Erythroblast (primary cell): ENCODE results near the gene PRDM11.

Source experiments
- GATA1 ChIP-seq: IDR thresholded peaks from 2 replicates; pipeline ENCODE4 v1.6.1; 2011; ENCODE audit warnings: low read depth, mild to moderate bottlenecking, control low read depth, low read length, moderate library complexity
- POLR2A ChIP-seq: IDR thresholded peaks from 2 replicates; pipeline ENCODE4 v1.6.1; 2011; ENCODE audit warnings: mild to moderate bottlenecking, low read length

DNA sequence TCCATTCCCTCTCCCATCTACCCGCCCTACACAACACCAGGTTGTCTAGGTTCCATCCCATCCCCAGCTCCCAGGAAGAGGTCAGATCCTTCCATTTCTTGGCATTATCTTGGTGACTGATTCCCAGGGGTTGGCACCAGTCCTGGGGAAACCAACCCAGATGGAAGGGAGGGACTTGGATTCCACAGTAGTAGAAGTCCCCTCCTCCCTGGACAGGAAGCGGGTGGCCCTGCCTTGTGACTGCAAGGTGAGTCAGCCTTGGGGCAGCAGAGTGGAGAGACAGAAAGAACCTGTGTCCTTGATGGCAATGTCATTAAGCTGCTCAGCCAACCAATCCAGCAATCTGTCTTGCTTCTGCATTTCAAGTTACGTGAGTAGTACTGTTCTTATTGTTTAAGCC lies 113.2 kb downstream of the PRDM11 start:
- TF ChIP-seq POLR2A (no peak), GATA1 (no peak)
